Esophagus (tissue), 2 donors: Measurements from ENCODE around the gene MAP1S. TPM values are rescaled to one million over a fixed set of nuclear protein-coding genes. Genes with fewer than 3 reads are reported as not detected.

ENCODE experiments used
- H3K27ac ChIP-seq, 2 donors: one replicate each; pipeline ENCODE4 v1.5.1; 2013; ENCODE audit warnings: low read depth in 2 of 2, mild to moderate bottlenecking in 2 of 2, inconsistent platforms in 1 of 2, low read length in 1 of 2, moderate library complexity in 1 of 2
- H3K27me3 ChIP-seq, 2 donors: one replicate each; pipeline ENCODE4 v1.6.1; 2013; ENCODE audit warnings: low read length in 2 of 2, control low read depth in 1 of 2, mild to moderate bottlenecking in 1 of 2; ENCODE audit not compliant: insufficient read depth in 2 of 2, control insufficient read depth in 1 of 2
- H3K36me3 ChIP-seq, 2 donors: one replicate each; pipeline ENCODE4 v1.6.1; 2013; ENCODE audit warnings: low read length in 1 of 2; ENCODE audit not compliant: control insufficient read depth in 2 of 2, insufficient read depth in 2 of 2
- H3K4me1 ChIP-seq, 2 donors: one replicate each; pipeline ENCODE4 v1.6.1; 2013; ENCODE audit warnings: low read length in 1 of 2; ENCODE audit not compliant: control insufficient read depth in 2 of 2, insufficient read depth in 2 of 2
- H3K4me3 ChIP-seq, 2 donors: one replicate each; pipeline ENCODE4 v1.5.1; 2013; ENCODE audit warnings: low read length in 2 of 2, mild to moderate bottlenecking in 2 of 2, low read depth in 1 of 2, moderate library complexity in 1 of 2
- H3K9me3 ChIP-seq, 2 donors: one replicate each; pipeline ENCODE4 v1.6.1; 2013; ENCODE audit warnings: mild to moderate bottlenecking in 2 of 2, low read depth in 1 of 2, low read length in 1 of 2, moderate library complexity in 1 of 2; ENCODE audit not compliant: control insufficient read depth in 2 of 2, insufficient read depth in 1 of 2
- WGBS, 2 donors: extraction: QIAGEN DNeasy Blood & Tissue Kit; methylation state at CpG; one replicate each; pipeline ENCODE4 v1.1.7; 2013; 5-methylcytosine and 5-hydroxymethylcytosine counted together
- polyA plus RNA-seq, 2 donors: library from polyadenylated mRNA; stranded (reverse); fragments of 200-250 nt; gene quantifications; one replicate each; pipeline ENCODE4 v1.2.3, GENCODE V29; 2013
- donor health status: healthy with polysubstance abuse.
- donor health status: Bipolar disorder and iron deficiency.

MAP1S gene
- polyA plus RNA-seq, 2 donors = 7.8 to 13.1 TPM

DNA sequence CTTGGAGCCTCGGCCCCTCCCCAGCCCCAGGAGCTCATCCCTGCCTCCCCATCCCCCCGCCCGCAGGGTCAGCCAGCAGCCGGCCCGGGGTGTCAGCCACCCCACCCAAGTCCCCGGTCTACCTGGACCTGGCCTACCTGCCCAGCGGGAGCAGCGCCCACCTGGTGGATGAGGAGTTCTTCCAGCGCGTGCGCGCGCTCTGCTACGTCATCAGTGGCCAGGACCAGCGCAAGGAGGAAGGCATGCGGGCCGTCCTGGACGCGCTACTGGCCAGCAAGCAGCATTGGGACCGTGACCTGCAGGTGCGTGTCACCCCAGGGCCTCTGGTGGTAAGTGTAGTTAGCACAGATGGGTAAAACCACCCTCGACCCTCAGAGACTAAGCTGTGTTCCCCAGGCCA is 13.8 kb downstream of the MAP1S start:
- Histone ChIP-seq H3K4me3 (no peak overlapping the region), H3K4me1 (no peaks in the 10 kb centered on the region), H3K27me3 (no peaks in the 10 kb centered on the region), H3K27ac (no peak overlapping the region), H3K9me3 (no peaks in the 10 kb centered on the region), H3K36me3 (peaks cover 13 to 25% of the 10 kb centered on the region in 2 donors)
- 96 to 97% methylated on average over 22 of the region's 22 CpGs for whole genome bisulfite sequencing, 2 donors

DNA sequence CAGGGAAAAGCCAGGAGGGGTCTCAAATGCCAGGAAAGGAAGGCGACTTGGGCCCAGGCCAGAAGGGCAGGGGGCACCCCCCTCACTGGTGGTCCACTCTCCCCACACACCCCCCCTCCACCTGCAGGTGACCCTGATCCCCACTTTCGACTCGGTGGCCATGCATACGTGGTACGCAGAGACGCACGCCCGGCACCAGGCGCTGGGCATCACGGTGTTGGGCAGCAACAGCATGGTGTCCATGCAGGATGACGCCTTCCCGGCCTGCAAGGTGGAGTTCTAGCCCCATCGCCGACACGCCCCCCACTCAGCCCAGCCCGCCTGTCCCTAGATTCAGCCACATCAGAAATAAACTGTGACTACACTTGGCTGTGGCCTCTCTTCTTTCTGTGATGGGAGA is 14.9 kb downstream of the MAP1S start:
- Histone ChIP-seq H3K4me1 (no peaks in the 10 kb centered on the region), H3K9me3 (no peaks in the 10 kb centered on the region), H3K36me3 (peaks cover 13 to 23% of the 10 kb centered on the region in 2 donors), H3K27me3 (no peaks in the 10 kb centered on the region), H3K4me3 (no peak overlapping the region), H3K27ac (no peak overlapping the region)
- 94% methylated on average over 16 of the region's 16 CpGs for WGBS, 2 donors

DNA sequence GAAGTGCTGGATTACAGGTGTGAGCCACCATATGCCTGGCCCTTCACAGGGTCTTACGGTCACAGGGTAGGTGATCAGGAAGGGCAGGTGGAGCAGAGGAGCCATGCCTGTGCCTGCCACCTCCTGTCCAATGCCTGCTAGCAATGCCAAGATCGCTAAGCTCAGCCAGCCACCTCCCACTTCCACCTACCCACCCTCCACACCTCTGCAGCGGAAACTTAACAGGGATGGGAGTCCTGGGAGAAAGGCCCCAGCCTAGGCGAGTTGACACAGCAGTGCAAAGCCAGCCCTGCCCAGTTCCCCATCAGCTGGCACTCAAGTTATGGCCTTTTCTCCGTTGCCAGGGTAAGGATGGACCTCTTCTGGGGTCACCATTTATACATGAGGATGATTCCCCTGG is 16.1 kb downstream of the MAP1S start:
- 79 to 81% methylated on average over 5 of the region's 5 CpGs for WGBS, 2 donors
- Histone ChIP-seq H3K9me3 (no peaks in the 10 kb centered on the region), H3K27ac (no peak overlapping the region), H3K27me3 (no peaks in the 10 kb centered on the region), H3K4me3 (no peak overlapping the region), H3K4me1 (no peaks in the 10 kb centered on the region), H3K36me3 (peaks cover 13 to 20% of the 10 kb centered on the region in 2 donors)

DNA sequence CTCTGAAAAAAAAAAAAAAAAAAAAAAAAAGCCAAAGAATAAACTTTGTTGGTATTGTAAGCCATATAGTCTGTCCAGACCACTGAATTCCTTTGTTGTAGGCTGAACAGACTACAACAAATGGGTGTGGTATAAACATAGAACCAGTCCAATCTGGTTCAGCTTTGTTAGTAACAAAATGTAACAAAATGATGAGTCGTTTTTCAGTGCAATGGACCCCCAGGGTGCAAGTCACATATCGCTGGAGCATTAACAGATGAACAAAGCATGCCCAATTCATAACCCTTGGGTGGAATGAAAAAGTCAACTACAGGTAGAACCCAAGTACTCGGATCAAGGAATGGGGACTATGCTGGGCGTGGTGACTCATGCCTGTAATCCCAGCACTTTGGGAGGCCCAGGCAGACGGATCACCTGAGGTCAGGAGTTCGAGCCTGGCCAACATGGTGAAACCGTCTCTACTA is 18.4 kb downstream of the MAP1S start:
- Histone ChIP-seq H3K27ac (no peak overlapping the region), H3K27me3 (no peaks in the 10 kb centered on the region), H3K36me3 (peaks cover 13 to 20% of the 10 kb centered on the region in 2 donors), H3K4me1 (no peaks in the 10 kb centered on the region), H3K9me3 (no peaks in the 10 kb centered on the region), H3K4me3 (no peak overlapping the region)
- WGBS, 2 donors = 66 to 79% methylated on average over 7 of the region's 7 CpGs

DNA sequence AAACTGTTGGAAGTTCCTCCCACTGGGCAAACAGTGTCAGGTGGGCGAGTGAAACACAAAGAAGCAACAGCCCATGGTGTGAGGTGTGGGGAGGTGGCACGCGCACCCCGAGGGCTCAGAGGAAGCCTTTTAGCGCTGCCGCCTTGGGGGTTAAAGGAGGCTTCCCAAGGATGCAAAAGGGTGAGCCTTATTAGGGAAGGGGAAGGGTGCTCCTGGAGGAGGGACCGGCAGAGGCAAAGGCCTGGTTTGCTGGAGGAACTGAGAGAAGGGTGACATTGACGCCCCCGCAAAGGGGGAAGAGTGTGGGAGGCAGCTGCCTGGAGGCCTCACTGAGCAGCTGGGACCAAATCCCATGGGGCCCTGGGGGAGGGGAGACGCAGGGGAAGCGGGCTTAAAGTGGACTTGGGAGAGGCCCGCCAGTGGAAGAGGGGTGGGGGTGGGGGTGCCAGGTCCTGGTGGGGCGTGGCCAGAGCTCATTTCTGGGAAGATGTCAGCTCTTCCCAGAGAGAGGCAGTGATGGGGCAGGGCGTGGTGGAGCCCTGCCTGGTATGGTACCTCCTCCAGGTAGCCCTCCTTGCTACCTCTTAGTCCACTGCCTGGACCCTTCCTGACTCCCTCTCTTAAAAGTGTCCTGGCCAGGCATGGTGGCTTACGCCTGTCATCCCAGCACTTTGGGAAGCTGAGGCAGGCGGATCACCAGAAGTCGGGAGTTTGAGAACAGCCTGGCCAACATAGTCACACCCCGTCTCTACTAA is 20.0 kb downstream of the MAP1S start:
- Histone ChIP-seq H3K27ac (no peak overlapping the region), H3K36me3 (peaks cover 2 to 7% of the 10 kb centered on the region in 2 donors), H3K4me1 (no peaks in the 10 kb centered on the region), H3K9me3 (no peaks in the 10 kb centered on the region), H3K4me3 (no peak overlapping the region), H3K27me3 (no peaks in the 10 kb centered on the region)
- WGBS, 2 donors = 66 to 67% methylated on average over 18 of the region's 18 CpGs

DNA sequence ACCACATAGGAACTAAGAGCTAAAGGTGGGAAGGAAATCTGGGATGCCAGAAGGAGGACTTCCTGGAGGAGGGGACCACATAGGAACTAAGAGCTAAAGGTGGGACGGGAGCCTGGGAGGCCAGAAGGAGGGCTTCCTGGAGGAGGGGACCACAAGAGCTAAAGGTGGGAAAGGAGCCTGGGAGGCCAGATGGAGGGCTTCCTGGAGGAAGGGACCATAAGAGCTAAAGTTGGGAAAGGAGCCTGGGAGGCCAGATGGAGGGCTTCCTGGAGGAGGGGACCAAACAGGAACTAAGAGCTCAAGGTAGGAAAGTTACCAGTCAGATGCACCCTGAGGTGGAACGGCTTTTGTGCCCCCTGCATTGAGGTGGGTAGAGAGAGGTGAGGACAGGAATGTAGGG is 22.2 kb downstream of the MAP1S start:
- no peaks in the 10 kb centered on the region for H3K9me3 ChIP-seq
- H3K4me3 ChIP-seq = no peak overlapping the region
- no peak overlapping the region for H3K27ac ChIP-seq
- 90 to 95% methylated on average over 2 of the region's 2 CpGs for WGBS, 2 donors
- H3K4me1 ChIP-seq = no peaks in the 10 kb centered on the region
- H3K36me3 ChIP-seq = no peaks in the 10 kb centered on the region
- H3K27me3 ChIP-seq = no peaks in the 10 kb centered on the region

DNA sequence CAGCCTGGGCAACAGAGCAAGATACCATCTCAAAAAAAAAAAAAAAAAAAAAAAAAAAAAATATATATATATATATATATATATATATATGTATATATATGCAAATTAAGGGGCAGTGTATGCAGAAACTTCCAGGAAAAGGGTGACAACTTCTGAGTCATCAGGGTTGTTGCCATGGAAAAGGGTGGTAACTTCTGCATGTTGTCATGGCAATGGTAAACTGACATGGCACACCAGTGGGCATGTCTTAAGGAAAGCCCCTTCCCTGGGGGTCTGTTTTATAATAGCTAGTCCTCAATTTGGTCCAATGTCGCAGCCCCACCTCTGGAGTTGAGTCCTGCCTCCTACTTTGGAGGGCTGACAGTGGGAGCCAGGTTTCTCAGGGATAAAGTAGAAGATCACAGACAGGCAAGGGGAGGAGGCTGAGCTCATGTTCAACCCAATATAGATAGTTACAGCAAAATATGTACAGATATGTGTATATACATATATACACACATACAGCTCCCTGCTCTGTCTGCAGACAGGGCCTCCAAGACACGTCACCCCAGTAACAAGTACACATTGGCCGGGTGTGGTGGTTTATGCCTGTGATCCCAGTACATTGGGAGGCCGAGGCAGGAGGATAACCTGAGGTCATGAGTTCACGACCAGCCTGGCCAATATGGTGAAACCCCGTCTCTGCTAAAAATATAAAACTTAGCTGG is 24.7 kb downstream of the MAP1S start:
- Histone ChIP-seq H3K4me1 (peaks cover 0 to 8% of the 10 kb centered on the region in 2 donors), H3K9me3 (peaks cover 4% of the 10 kb centered on the region in 2 donors), H3K27ac (no peak overlapping the region), H3K36me3 (no peaks in the 10 kb centered on the region), H3K4me3 (no peak overlapping the region), H3K27me3 (no peaks in the 10 kb centered on the region)
- WGBS, 2 donors = 69 to 75% methylated on average over 6 of the region's 6 CpGs

DNA sequence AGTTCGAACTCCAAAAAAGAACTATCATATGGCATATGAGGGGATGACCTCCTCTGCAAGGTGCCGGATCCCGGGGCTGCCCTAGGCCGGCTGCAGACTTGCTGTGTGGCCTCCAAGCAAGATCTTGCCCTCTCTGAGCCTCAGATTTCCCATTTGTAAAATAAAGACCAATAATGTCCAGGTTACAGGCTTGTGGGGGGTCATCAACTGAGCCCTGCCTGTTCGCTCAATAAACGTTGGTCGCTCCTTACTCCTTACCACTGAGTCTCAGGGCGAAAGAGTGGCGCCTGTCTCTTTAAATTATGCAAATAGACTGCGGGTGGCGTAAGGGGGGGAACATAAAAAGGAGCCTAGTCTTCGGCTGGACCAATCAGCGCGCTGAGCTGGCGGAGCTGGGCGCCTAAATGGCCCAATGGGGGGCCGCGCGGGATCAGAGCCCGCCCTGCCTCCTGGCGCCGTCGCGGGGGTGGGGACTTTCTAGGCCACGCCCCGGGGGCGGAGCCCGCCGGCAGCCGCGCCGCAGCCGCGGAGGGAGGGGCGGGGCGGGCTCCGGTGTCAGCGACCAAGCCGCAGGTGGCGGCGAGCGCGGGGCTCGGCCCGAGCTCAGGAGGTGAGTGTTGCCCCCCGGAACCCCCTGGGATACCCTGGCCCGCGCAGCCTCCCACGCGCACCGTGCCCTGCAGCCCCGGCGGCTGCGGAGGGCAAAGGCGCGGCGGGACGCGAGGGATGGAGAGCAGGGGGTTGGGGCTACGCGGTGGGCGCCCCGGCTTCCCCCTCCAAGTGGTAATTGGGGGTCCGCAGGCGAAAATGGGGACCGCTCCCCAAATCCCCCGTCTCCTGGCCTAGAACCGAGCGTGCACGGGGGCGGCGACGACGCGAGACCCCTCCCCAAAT is 28.2 kb downstream of the MAP1S start:
- peak overlapping the region; percentile 30 to 48 for H3K4me3 ChIP-seq
- no peak overlapping the region for H3K27ac ChIP-seq
- no peaks in the 10 kb centered on the region for H3K36me3 ChIP-seq
- H3K4me1 ChIP-seq = peaks cover 0 to 8% of the 10 kb centered on the region in 2 donors
- no peaks in the 10 kb centered on the region for H3K27me3 ChIP-seq
- WGBS, 2 donors = 8 to 9% methylated on average over 55 to 75 of the region's 75 CpGs
- H3K9me3 ChIP-seq = peaks cover 4% of the 10 kb centered on the region in 2 donors

DNA sequence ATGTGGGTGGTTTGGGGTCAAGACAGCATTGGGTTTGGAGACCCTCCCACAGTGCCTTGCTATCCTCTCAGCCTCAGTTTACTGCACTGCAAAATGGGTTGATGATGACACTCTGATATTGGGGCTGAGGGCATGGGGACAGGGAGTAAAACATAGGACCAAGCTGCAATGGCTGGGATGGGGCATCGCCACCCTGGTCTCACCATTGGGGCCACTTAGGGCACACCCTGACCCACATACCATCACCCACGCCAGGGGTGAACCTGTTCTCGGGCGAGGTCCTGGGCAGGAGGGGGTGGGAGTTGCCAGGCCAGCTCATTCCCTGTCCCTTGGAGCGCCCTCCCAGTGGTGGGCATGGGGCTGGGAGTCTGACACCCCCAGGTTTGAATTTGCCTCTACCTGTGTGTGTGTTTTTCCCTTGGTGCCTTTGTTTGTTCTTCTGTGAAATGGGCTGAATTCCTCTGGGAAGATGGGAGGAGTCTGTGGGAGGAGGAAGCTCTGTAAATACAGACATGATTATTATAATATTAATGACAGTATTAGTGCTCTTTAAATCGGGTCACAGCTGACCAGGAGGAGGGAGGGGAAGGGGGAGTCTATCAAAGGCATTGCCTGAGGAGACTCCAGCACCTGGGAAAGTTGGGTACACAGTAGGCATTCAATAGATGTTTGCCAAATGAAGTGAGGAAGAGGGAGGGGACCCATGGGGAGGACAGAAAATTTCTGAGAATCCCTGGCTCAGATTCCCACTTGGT is 29.8 kb downstream of the MAP1S start:
- 66% methylated on average over 6 of the region's 6 CpGs for WGBS, 2 donors
- H3K36me3 ChIP-seq = no peaks in the 10 kb centered on the region

More for the DNA sequence above, 29.8 kb downstream of the MAP1S start:
- no peaks in the 10 kb centered on the region for H3K27me3 ChIP-seq
- no peak overlapping the region for H3K27ac ChIP-seq
- H3K4me1 ChIP-seq = peaks cover 0 to 8% of the 10 kb centered on the region in 2 donors
- H3K9me3 ChIP-seq = peaks cover 4% of the 10 kb centered on the region in 2 donors
- no peak overlapping the region for H3K4me3 ChIP-seq
